IPS DF 4.7 (cell line): ENCODE results near the gene CUTA.

Source experiments
- DNase-seq: peaks from one replicate; pipeline ENCODE4 v3.0.0-alpha.2; 2013; ENCODE audit warnings: low spot score; ENCODE audit errors: extremely low read depth

CUTA gene

DNA sequence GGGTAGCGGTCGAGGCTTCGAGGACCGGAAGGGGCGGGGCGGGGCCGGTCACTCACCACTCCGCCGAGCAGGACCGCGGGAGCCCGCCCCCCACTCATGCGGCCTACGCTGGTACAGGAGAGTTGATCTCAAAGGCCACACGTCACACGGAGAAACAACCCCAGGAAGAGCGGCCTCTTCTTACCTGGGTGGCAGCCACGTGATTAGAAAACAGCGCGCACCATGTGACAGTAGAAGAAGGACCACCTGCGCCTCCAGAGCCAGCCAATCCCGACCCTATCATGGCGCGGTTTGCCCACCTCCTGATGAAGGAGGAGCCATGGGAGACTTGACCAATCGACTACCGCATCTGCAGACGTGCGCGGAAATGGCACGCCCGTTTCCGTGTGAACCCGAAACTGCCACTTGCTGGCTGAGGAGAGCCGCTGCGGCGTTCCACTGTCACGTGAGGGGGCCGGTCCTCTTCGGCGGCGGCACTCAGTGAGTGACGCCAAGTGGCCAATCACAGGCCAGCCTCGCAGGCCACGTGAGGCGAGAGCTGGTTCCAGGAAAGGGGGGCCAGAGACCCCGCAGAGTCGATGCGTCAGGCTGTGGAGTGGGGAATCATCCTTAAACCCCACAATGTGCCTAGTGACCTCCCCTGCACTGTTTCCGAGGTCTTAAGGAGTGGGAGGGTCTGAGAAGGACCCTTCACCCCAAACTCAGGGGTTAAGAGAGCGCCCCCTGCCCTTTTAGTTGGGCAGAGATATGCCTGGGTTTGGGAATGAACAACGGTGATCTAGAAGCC lies at the start of gene CUTA:
TSS of gene CUTA (minus strand) at position 205 of the 787 bp plus-strand sequence. CDS start at position 98, 107 bp downstream.
- peak; percentile 98 for DNase-seq

GRCh38 chr6:33467091-33467490 lies 49.2 kb upstream of the CUTA start:
- no peak for DNase-seq

- DNase-seq = no peak
Measured at GRCh38 chr6:33466075-33466735, 48.3 kb upstream of the CUTA start.

DNA sequence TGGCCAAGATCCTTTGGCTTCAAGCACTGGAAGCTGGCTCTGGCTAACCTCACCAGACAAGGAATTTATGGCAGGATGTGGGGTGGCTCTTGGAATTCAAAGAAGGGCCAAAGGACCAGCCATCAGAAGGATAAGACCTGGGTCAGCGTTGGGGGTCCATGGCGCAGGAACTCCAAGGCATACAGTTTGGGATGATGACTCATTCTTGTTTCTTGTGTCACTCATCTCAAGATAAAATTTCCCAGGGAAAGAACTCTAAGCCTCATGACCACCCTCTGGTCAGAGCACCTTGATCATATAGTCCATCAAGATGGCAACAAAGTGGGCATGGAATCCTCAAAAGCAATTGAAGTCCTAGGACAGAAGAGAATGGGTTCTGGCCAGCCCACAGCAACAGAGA lies 41.3 kb upstream of the CUTA start:
- no peak for DNase-seq

GRCh38 chr6:33458676-33459075 lies 40.8 kb upstream of the CUTA start:
- no peak for DNase-seq

DNA sequence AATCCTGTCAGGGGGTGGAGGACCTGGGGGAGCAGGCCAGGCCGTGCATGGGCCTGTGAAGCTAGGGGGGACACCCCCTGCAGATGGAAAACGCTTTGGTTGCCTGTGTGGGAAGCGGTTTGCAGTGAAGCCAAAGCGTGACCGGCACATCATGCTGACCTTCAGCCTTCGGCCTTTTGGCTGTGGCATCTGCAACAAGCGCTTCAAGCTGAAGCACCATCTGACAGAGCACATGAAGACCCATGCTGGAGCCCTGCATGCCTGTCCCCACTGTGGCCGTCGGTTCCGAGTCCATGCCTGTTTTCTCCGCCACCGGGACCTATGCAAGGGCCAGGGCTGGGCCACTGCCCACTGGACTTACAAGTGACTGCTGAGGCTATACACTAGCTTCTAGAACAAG lies 38.2 kb upstream of the CUTA start:
- no peak for DNase-seq

DNA sequence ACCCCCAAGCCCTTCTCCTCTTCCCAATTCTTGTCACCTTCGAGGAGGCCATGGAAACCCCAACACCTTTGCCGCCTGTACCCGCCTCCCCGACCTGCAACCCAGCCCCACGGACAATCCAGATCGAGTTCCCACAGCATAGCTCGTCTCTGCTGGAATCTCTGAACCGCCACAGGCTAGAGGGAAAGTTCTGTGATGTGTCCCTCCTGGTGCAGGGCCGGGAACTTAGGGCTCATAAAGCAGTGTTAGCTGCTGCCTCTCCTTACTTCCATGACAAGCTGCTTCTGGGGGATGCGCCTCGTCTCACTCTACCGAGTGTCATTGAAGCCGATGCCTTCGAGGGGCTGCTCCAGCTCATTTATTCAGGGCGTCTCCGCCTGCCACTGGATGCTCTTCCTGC lies 37.1 kb upstream of the CUTA start:
- no peak for DNase-seq

- DNase-seq = peak; percentile 76
Measured at GRCh38 chr6:33454009-33454946, 36.4 kb upstream of the CUTA start, which contains the start of gene ZBTB9. TSS of gene ZBTB9 (plus strand) at chr6:33454576. CDS start at chr6:33455101, 525 bp downstream.

- no peak for DNase-seq
Measured at GRCh38 chr6:33453393-33454008, 35.6 kb upstream of the CUTA start.

GRCh38 chr6:33452496-33452895 lies 34.6 kb upstream of the CUTA start:
- DNase-seq = no peak

GRCh38 chr6:33451606-33452005 lies 33.7 kb upstream of the CUTA start:
- DNase-seq = no peak

- DNase-seq = no peak
Measured at GRCh38 chr6:33450434-33450833, 32.5 kb upstream of the CUTA start.

DNA sequence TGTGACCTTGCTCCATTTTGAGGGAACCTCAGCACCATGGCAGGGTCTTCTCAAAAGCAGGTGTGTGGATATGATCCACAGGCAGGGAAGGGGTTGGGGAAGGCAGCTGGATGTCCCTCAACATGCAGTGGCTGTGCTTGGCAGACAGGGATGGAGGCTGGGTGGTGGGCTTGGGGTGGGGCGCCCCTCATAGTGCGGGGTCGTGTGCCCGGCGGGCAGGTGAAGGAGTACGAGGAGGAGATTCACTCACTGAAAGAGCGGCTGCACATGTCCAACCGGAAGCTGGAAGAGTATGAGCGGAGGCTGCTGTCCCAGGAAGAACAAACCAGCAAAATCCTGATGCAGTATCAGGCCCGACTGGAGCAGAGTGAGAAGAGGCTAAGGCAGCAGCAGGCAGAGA lies 28.4 kb upstream of the CUTA start:
- no peak for DNase-seq

GRCh38 chr6:33445119-33445603 lies 27.3 kb upstream of the CUTA start:
- DNase-seq = no peak

- no peak for DNase-seq
Measured at GRCh38 chr6:33443619-33444504, 26.0 kb upstream of the CUTA start.

GRCh38 chr6:33443025-33443424 lies 25.1 kb upstream of the CUTA start:
- no peak for DNase-seq

GRCh38 chr6:33442283-33442682 lies 24.4 kb upstream of the CUTA start:
- no peak for DNase-seq

DNA sequence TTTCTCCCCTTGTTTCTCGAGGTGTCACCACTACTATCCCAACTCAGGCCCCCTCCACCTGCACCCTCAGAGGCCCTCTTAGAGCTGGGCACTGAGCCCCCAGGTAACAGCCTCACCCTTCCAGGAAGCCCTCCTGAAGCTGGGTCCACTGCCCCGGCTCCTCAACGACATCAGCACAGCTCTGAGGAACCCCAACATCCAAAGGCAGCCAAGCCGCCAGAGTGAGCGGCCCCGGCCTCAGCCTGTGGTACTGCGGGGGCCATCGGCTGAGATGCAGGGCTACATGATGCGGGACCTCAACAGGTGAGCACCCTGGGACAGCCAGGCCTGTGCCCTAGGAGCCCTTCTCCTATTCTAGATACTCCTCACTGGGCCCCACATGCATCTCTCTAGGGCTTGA lies 23.6 kb upstream of the CUTA start:
- no peak for DNase-seq

GRCh38 chr6:33440649-33441309 lies 22.9 kb upstream of the CUTA start:
- no peak for DNase-seq
